Measurements from ENCODE around the gene NEK9.

Gene NEK9

GRCh38 chr14:75126679-75127473 is at the start of gene NEK9:
Gene NEK9, minus strand, starts transcription at chr14:75127048. Its CDS starts 127 bp downstream, at chr14:75126921.
- H3K9me3 Mint-ChIP-seq, result no peaks in the 10 kb centered on the region
- ATAC-seq (peak; percentile 98), DNase-seq (ENCODE audit: low spot score in 2 of 2) (peak; percentile 80 to 95)
- H3K27ac Mint-ChIP-seq, result peak within 1 kb of the TSS; percentile 99
- peak within 1 kb of the TSS; percentile 98 for H3K4me3 Mint-ChIP-seq
- peaks cover 41% of the 10 kb centered on the region for H3K36me3 Mint-ChIP-seq
- H3K4me1 Mint-ChIP-seq, result peaks cover 30% of the 10 kb centered on the region

- ATAC-seq, result peak; percentile 90
- H3K36me3 Mint-ChIP-seq, result peaks cover 18% of the 10 kb centered on the region
- peak within 1 kb of the TSS; percentile 96 for H3K4me3 Mint-ChIP-seq
- peak; percentile 83 to 98 for DNase-seq (ENCODE audit: low spot score in 2 of 2)
- H3K27ac Mint-ChIP-seq, result peak within 1 kb of the TSS; percentile 100
- no peaks in the 10 kb centered on the region for H3K9me3 Mint-ChIP-seq
- H3K4me1 Mint-ChIP-seq, result peaks cover 40% of the 10 kb centered on the region
Observed at GRCh38 chr14:75176142-75176820, 49.4 kb upstream of the NEK9 start, which contains the start of gene TMED10. Gene TMED10, minus strand, starts transcription at chr14:75176612. Its CDS starts 33 bp downstream, at chr14:75176579.

- Mint-ChIP-seq H3K36me3 (peaks cover 18% of the 10 kb centered on the region), H3K4me1 (peaks cover 46% of the 10 kb centered on the region), H3K4me3 (peak overlapping the region; percentile 96), H3K27ac (peak overlapping the region; percentile 100), H3K9me3 (no peaks in the 10 kb centered on the region)
- DNase-seq (ENCODE audit: low spot score in 2 of 2), result no peak
- ATAC-seq, result peak; percentile 1
Observed at GRCh38 chr14:75175677-75176141, 48.9 kb upstream of the NEK9 start.

GRCh38 chr14:75174066-75174465 is 47.2 kb upstream of the NEK9 start:
- H3K4me3 Mint-ChIP-seq, result peak overlapping the region; percentile 96
- H3K36me3 Mint-ChIP-seq, result peaks cover 23% of the 10 kb centered on the region
- no peaks in the 10 kb centered on the region for H3K9me3 Mint-ChIP-seq
- no peak for DNase-seq (ENCODE audit: low spot score in 2 of 2)
- H3K4me1 Mint-ChIP-seq, result peaks cover 60% of the 10 kb centered on the region
- peak overlapping the region; percentile 100 for H3K27ac Mint-ChIP-seq
- ATAC-seq, result no peak

GRCh38 chr14:75170772-75171171 is 43.9 kb upstream of the NEK9 start:
- no peak overlapping the region for H3K4me3 Mint-ChIP-seq
- peaks cover 80% of the 10 kb centered on the region for H3K4me1 Mint-ChIP-seq
- H3K27ac Mint-ChIP-seq, result no peak overlapping the region
- H3K9me3 Mint-ChIP-seq, result no peaks in the 10 kb centered on the region
- peaks cover 15% of the 10 kb centered on the region for H3K36me3 Mint-ChIP-seq
- DNase-seq (ENCODE audit: low spot score in 2 of 2), result no peak
- ATAC-seq, result no peak

GRCh38 chr14:75168586-75169335 is 41.9 kb upstream of the NEK9 start:
- Mint-ChIP-seq H3K27ac (peak overlapping the region; percentile 0), H3K9me3 (no peaks in the 10 kb centered on the region), H3K4me3 (no peak overlapping the region), H3K36me3 (peaks cover 10% of the 10 kb centered on the region), H3K4me1 (peaks cover 68% of the 10 kb centered on the region)
- DNase-seq (ENCODE audit: low spot score in 2 of 2), result no peak
- ATAC-seq, result no peak

GRCh38 chr14:75167325-75167724 is 40.5 kb upstream of the NEK9 start:
- Mint-ChIP-seq H3K4me3 (no peak overlapping the region), H3K9me3 (no peaks in the 10 kb centered on the region), H3K27ac (no peak overlapping the region), H3K36me3 (peaks cover 11% of the 10 kb centered on the region), H3K4me1 (peaks cover 56% of the 10 kb centered on the region)
- no peak for ATAC-seq
- DNase-seq (ENCODE audit: low spot score in 2 of 2), result no peak

GRCh38 chr14:75165586-75166391 is 38.9 kb upstream of the NEK9 start:
- DNase-seq (ENCODE audit: low spot score in 2 of 2) (no peak), ATAC-seq (no peak)
- no peak overlapping the region for H3K27ac Mint-ChIP-seq
- peaks cover 58% of the 10 kb centered on the region for H3K4me1 Mint-ChIP-seq
- no peak overlapping the region for H3K4me3 Mint-ChIP-seq
- peaks cover 23% of the 10 kb centered on the region for H3K36me3 Mint-ChIP-seq
- H3K9me3 Mint-ChIP-seq, result no peaks in the 10 kb centered on the region

- no peak for DNase-seq (ENCODE audit: low spot score in 2 of 2)
- peaks cover 55% of the 10 kb centered on the region for H3K4me1 Mint-ChIP-seq
- no peaks in the 10 kb centered on the region for H3K9me3 Mint-ChIP-seq
- H3K27ac Mint-ChIP-seq, result no peak overlapping the region
- H3K4me3 Mint-ChIP-seq, result no peak overlapping the region
- peaks cover 31% of the 10 kb centered on the region for H3K36me3 Mint-ChIP-seq
- ATAC-seq, result no peak
Observed at GRCh38 chr14:75164809-75165208, 38.0 kb upstream of the NEK9 start.

GRCh38 chr14:75163677-75164076 is 36.8 kb upstream of the NEK9 start:
- Mint-ChIP-seq H3K9me3 (no peaks in the 10 kb centered on the region), H3K4me1 (peaks cover 57% of the 10 kb centered on the region), H3K27ac (no peak overlapping the region), H3K4me3 (no peak overlapping the region), H3K36me3 (peaks cover 29% of the 10 kb centered on the region)
- DNase-seq (ENCODE audit: low spot score in 2 of 2), result no peak
- ATAC-seq, result no peak

- Mint-ChIP-seq H3K36me3 (peaks cover 29% of the 10 kb centered on the region), H3K4me3 (no peak overlapping the region), H3K27ac (no peak overlapping the region), H3K4me1 (peaks cover 48% of the 10 kb centered on the region), H3K9me3 (no peaks in the 10 kb centered on the region)
- DNase-seq (ENCODE audit: low spot score in 2 of 2), result no peak
- peak; percentile 43 for ATAC-seq
Observed at GRCh38 chr14:75162631-75163030, 35.8 kb upstream of the NEK9 start.

GRCh38 chr14:75158843-75159614 is 32.2 kb upstream of the NEK9 start:
- H3K9me3 Mint-ChIP-seq, result no peaks in the 10 kb centered on the region
- H3K4me3 Mint-ChIP-seq, result no peak overlapping the region
- DNase-seq (ENCODE audit: low spot score in 2 of 2), result no peak
- peaks cover 35% of the 10 kb centered on the region for H3K36me3 Mint-ChIP-seq
- peaks cover 55% of the 10 kb centered on the region for H3K4me1 Mint-ChIP-seq
- peak; percentile 76 for ATAC-seq
- peak overlapping the region; percentile 64 for H3K27ac Mint-ChIP-seq

- ATAC-seq, result peak; percentile 84
- peak overlapping the region; percentile 65 for H3K27ac Mint-ChIP-seq
Observed at GRCh38 chr14:75156901-75157300, 30.1 kb upstream of the NEK9 start.

GRCh38 chr14:75156111-75156510 is 29.3 kb upstream of the NEK9 start:
- H3K27ac Mint-ChIP-seq, result peak overlapping the region; percentile 60
- no peak overlapping the region for H3K4me3 Mint-ChIP-seq
- DNase-seq (ENCODE audit: low spot score in 2 of 2) (no peak), ATAC-seq (no peak)
- peaks cover 57% of the 10 kb centered on the region for H3K4me1 Mint-ChIP-seq
- peaks cover 35% of the 10 kb centered on the region for H3K36me3 Mint-ChIP-seq
- H3K9me3 Mint-ChIP-seq, result no peaks in the 10 kb centered on the region

More at GRCh38 chr14:75156901-75157300, 30.1 kb upstream of the NEK9 start:
- no peak for DNase-seq (ENCODE audit: low spot score in 2 of 2)
- peaks cover 31% of the 10 kb centered on the region for H3K36me3 Mint-ChIP-seq
- no peak overlapping the region for H3K4me3 Mint-ChIP-seq
- peaks cover 62% of the 10 kb centered on the region for H3K4me1 Mint-ChIP-seq
- H3K9me3 Mint-ChIP-seq, result no peaks in the 10 kb centered on the region

Data from stimulated activated effector memory CD8-positive, alpha-beta T cell treated with anti-CD3 and anti-CD28 coated beads, Interleukin-12 subunit alpha, Interleukin-12 subunit beta, amount 100 ng/mL, for 72 hours (primary cell).